NCI-H128 (cell line): ENCODE results near the gene CCDC40.
A peak's percentile ranks its signal among the peaks of the same experiment; 100 is the strongest.
"Not testable (repeated sequence)": the region's sequence is repeated elsewhere in the genome, so short reads cannot be mapped to it uniquely, and the experiment has no call there.

ENCODE experiments used
- DNase-seq: peaks from one replicate; lab custom pipeline; 2025; ENCODE audit not compliant: unreplicated experiment; lab: John Stamatoyannopoulos, UW

The CCDC40 gene

DNA sequence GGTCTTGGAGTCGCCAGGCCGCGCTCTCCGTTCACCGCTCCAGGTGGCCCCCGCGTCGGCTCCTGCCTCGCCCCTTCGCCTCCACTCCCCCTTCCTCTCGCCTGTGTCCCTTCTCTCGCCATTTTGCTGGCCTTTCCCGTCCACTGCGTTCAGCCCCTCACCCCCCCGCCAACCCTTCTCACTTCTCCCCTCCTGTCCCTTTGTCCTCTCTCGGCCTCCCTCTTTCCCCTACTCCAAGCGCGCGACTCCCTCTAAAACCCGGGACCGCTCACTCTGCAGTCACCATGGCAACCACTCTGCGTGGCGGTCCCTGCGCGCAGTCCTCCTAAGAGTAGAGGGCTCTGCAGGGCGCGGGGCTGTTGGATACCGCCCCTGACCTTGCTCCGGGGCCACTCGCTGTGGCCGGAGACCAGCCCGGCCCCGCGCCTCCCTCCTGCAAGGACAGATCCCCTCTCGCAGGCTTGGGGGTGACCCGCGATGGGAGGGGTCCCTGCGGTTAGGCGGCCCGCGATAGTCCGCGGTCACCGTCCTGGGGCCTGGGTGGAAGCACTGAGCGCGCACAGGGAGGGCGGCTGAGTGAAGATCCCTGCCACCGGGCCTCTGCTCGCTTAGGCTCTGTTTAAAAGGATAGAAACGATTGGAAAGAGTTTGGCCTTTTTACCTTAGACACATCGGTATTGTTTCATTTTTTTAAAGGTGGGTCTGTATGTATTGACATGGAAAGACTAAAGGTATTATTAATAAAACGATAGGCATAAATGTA, 454 bp downstream of the CCDC40 start:
- DNase-seq = peak; percentile 31

DNA sequence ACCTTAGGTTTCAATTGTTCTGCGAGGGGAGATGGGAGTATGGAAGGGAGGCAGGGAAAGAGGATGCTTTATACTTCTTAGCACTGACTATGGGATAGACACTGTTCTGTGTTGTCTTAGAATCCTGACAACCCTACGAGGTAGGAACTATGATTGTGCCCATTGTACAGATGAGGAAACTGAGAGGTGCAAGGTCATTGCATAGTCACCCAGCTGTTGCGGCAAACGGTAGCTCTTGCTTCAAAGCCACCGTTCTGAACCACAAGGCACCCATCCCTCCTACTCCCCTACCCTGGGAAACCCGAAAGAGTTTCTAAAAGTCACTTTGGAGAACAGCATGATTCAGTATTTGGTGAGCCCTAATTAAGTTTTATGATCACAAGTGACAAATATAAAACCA, 7.5 kb downstream of the CCDC40 start:
- no peak for DNase-seq

DNA sequence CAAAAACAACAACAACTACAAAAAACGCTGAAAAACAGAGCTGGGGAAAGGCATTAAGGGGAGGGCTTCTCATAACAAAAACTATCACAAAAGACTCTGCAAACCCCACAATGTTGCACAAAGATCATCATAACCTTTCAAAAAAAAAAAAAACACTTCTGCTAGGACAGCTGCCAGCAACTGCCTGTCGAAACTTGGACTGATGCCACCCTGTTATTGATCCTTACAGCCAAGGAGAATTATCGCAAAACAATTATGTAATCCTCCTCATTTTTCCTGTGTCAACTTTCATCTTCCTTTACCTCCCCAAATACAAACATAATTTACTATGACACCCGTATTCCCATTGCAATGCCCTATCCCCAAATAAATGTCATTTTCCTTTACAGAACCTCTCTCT, 9.3 kb downstream of the CCDC40 start:
- no peak for DNase-seq

DNA sequence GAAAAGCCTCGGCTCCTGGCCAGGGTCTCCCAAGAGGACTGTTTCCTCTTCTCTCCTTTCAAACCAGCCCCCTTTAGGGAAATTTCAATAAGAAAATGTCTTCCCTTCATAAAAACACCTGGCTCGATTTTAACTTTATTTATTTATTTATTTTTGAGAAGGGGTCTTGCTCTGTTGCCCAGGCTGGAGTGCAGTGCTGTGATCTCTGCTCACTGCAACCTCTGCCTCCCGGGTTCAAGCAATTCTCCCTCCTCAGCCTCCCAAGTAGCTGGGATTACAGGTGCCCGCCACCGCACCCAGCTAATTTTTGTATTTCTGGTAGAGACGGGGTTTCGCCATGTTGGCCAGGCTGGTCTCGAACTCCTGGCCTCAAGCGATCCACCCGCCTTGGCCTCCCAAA, 10.3 kb downstream of the CCDC40 start:
- DNase-seq = not testable (repeated sequence)

DNA sequence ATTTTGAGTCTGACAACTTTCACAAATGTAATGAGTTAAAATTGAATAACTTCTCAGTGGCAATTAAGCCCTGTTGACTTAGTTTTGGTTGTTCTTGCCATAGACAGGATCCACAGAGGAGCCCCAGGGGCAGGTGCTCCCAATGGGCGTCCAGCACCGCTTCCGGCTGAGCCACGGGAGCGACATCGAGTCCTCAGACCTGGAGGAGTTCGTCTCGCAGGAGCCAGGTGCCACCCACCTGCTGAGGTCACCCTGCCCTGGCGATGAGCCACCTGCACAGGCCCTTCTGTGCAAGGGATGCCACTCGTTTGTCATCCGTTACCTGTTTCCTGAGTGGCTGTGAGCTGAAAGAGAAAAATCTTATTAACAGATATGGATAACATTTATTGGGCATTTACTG, 10.7 kb downstream of the CCDC40 start:
- no peak for DNase-seq

DNA sequence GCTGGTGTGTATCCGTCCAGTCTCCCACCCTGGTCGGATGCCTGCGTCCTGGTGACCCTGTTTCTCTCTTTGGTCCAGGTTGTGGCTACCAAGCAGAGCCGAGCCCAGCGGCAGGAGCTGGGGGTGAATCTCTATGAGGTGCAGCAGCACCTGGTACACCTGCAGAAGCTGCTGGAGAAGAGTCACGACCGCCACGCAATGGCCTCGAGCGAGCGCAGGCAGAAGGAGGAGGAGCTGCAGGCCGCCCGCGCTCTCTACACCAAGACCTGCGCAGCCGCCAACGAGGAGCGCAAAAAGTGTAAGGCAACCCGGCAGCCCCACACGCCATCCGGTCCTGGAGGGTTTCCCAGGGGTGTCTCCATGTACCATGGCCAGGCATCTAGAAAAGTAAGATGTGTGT, 13.5 kb downstream of the CCDC40 start:
- no peak for DNase-seq

DNA sequence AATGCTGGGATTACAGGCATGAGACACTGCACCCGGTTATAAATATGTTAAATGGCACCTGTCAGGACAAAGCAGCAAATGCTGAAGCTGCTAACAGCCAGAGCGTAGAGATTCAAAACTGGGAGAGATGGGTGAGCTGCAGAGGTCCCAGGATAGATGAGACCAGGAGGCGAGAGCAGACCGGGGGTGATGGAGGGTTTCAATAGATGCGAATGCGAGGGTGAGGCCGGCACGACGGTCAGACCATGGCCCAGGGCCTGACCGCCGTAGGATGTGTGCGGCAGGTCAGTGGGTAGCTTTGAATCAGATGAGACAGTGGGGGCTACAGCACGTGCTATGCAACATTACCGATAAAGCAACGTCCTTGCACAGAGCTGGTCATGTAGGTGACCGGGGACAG, 14.3 kb downstream of the CCDC40 start:
- no peak for DNase-seq

DNA sequence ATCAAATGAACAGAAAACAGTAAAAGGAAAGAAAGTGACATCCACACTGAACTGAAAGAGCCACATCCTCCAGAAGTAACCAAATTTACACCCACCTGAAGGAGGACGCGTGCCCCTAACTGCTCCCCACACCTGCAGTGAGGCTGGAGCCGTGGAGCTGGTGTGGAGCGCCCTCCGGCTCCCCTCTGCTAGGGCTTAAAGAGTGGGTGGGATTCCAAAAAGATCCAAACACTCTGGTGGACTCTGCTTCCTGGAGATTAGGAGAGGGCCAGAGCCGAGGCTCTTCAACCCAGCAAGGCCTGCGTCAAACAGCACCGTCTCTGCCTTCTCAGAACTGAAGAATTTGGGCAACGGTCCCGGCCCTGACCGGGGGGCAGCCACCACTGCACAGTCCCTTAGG, 15.2 kb downstream of the CCDC40 start:
- no peak for DNase-seq

DNA sequence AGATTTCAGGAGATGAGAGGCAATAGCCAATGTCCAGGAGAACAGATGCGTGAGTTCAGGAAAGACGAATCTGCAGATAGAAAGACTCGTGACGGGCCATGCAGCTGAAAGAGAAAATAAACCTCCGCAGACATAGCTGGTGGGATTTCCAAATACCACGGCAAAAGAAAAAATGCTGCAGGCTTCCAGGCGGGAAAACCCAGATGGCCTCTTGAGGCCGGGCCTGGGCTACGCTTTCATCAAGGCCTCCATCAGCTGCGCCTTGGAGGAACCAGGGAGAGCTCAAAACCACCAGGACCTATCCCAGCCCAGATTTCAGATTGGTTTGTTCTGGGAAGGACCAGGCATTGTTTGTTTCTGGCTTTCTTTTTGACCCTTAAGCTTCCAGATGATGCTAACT, 16.7 kb downstream of the CCDC40 start:
- no peak for DNase-seq

DNA sequence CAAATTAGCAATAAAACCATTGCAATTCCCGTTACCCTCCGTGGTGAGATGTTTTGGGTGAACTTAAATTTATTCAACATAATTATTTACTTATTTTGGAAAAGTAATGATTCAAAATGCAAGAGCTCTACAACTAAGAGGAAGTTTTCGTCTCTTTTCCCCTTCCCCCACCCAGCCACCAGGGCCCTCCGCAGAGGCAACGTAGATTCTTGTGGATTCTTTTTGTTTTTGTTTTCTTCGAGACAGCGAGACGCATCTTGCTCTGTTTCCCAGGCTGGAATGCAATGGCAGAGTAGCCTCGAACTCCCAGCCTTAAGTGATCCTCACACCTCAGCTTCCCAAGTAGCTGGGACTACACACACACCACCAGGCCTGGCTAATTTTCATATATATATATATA, 19.2 kb downstream of the CCDC40 start:
- DNase-seq = no peak

DNA sequence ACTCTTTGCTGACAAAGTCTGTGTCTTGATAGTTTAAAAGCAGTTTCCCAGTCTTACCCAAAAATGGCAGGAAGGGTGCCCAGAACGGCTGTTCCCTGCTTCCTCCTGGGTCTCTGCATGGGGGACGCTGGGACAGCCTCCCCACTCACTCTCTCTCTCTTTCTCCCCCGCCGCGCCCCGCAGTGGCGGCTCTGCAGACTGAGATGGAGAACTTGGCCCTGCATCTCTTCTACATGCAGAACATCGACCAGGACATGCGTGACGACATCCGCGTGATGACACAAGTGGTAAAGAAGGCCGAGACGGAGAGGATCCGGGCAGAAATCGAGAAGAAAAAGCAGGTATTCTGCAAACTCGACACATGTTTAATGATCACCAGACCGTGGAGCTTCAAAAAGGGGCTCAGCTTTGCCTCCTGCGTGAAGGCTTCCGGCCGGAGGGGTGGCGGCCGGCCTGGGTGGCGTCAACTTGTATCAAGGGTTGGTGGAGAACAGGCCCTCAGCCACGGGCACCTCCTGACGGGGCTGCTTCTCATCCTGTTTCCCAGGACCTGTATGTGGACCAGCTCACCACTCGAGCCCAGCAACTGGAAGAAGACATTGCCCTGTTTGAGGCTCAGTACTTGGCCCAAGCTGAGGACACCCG, 22.0 kb downstream of the CCDC40 start:
- no peak for DNase-seq

DNA sequence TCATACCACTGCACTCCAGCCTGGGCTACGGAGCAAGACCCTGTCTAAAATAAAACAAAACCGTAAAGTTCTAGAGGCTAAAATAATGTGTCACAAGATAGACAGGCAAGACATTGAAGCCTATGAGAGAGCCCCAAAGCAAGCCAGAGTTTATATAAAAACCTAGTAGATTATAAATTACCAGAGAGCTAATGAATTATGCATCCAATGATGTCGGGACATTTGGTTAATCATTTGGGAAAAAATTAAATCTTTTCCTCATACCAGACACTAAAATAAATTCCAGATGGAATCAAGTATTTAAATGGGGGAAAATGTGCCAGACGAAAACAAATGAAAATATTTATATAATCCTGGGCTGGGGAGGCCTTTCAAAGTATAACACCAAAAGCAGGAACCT, 24.2 kb downstream of the CCDC40 start:
- no peak for DNase-seq

DNA sequence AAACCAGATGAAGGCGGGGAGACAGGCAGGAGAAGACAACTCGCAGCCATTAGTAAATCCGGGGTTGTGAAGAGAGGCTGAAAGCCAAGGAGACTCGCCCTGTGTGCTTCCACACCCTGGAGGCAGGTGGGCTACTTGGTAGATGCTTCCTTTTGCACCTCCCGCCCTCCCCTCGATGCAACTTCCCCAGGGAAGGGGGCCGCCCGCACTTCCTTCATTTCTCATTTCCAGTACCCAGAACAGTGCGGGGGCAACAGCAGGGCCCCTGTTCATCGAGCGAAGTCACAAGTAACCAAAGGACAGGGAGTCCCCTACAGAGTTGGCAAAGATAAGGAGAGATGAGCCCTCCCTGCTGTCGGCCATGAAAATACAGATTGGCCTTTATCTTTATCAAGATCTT, 25.0 kb downstream of the CCDC40 start:
- no peak for DNase-seq

DNA sequence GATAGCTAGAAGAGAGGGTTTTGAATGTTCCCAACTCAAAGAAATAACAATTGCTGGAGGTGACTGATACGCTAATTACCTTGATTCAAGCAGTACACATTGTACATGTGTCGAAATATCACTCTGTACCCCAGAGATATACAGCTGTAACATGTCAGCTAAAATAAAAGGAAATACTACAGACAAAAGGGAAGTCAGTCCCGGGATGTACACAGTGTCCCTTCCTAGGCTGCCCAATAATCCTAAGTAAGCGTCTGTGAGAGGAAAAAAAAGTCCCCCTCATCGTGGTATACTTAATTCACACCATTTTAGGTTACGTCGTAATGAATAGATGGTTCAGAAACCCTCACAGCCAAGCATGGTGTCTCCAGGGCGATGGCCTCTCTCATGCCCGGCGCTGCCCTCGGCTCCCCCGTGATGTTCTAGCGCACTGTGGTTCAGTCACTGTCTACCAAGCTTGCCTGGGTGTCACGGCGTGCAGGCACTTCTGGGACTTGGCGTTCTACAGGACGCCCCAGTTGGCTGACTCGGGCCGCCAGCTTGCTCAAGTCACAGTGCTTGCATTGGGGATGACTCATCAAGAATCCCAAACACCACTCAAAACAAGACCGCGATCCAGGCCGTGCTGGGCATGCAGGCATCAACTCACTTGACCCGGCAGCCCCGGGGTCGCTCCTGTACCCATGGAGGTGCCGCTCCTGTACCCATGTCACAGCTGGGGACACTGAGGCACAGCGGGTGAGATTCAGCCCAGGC, 27.6 kb downstream of the CCDC40 start:
- DNase-seq = no peak

DNA sequence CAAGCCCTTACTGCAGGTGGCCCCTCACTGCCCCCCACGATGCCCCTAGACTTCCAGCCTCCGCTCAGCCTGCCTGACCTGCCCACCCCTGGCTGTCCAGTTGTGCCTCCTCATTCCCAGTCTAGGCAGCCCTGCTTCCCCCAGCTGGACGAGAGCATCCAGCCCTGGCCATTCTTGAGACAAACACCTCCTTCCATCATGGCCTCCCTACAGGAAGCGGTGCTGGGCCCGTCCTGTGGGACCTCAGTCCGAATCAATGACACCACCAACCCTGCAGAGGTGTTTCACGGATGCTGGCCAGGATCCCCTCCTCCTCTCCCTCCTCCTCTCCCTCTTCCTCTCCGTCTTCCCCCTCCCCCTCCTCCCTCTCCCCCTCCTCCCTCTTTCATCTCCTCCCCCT, 28.3 kb downstream of the CCDC40 start:
- DNase-seq = no peak

DNA sequence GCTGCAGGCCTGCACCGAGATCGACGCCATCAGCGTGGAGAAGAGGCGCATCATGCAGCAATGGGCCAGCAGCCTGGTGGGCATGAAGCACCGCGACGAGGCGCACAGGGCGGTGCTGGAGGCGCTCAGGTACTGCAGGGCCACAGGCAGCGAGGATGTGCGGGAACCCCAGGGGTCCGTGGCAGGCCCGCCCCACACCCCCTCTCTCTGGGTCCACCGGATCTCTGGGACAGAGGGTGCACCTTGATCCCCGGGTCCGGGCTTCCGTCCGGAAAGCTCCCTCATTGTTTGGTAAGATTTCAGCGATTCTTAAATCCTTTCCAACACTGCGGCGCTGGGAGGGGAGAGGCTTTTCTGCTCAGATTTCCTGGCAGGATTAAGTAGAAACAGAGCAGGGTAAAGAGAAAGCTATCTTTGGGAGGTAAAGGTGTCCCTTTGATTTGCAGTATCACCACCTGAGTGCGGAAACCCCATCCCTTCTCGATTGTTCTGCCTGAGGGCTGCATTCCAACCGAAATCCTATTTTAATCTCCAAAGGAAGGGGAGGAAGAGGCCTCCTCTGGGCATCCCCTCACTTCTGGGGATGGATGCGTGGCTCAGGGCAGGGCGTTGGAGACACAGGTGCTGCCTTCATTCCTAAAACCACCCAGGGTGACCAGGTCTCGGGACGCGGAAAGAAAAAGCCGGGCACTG, 29.2 kb downstream of the CCDC40 start:
- DNase-seq = no peak

DNA sequence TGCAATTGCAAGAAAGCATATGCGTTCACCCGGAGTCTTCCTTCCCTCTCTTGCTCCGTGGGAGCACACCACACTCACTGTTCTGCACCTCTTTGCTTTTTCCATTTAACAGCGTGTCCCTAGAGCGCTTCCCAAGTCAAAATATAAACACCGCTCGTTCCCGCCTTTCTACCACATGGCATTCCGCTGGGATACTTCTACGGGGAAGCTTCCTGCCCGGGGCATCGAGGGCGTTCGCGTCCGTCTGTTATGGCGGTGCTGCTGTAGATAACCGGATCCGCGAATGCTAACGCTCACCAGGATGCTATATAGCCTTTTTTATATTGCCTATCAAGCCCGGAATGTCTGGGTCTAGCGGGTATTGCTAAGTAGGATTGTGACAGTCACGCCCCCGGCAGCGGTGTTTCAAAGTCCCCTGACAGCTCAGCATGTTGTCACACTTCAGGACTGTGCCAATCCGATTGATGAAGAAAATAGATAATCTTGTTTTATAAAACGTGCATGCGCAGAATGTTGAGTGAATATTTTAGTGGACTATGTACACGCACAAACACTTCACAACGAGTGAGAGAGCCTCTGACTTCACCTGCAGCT, 31.0 kb downstream of the CCDC40 start:
- no peak for DNase-seq

DNA sequence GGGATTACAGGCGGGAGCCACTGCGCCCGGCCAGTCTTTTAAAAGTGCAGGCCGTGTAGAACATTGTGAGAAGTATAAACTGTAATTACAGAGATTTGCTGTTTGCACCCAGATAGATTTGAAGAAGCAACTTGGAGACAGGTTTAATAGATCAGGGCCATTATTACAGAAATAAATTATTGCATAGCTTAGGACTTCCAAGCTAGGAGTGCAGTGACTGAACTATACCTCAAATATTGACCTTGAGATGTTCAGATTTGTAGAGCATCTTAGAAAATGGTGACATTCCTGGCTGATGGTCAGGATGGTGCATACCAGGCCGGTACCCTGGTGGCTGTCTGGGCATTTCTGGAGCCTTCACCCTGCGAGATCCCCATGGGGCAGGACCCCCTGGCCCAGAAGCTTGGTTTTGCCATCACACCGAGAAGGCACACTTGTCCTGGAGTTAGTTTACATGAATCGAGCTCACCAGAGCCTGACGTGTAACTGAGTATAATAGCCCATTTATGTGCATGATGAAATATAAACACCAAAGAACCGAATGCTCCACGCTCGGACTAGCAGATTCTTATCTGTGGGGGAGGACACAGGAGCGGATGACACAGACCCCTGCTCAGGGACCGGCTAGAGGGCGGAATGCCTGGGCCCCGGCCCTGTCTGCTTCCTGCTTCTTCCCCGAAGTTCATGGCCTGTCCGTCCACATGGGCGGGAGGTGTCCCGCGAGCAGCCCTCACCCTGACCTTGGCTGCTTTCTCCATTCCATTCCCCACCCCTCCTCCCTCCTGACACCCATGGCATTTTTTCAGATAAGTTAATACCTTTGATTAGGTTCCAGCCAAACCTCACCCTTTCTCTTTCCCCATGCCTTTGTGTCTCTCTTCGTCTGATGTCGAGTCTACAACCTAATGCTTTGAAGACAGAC, 32.1 kb downstream of the CCDC40 start:
- DNase-seq = no peak

DNA sequence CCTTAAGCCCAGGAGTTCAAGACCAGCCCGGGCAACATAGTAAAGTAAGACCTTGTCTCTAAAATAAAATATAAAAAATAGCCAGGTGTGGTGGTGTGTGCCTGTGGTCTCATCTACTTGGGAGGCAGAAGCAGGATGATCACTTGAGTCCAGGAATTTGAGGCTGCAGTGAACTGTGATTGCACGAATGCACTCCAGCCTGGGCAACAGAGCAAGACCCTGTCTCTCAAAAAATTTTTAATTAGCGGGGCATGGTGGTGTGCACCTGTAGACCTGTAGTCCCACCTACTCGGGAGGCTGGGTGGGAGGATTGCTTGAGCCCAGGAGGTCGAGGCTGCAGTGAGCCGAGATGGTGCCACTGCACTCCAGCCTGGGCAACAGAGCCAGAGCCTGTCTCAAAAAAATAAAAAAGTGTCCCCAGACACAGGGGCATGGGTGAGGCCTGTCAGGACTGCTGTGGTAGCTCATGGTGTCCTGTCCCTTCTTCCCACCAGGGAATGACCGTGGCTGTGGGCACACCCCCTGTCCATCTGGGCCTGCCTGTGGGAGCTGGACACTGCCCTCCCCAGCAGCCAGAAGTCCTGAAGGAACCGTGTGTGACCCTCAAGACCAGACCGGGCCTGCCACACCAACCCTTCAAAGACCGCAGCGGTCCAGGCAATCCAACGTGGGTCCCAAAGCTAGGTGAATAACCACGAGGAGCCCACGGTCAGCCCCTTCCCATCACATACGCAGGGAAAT, 34.1 kb downstream of the CCDC40 start:
- DNase-seq = no peak
